ENCODE data around the gene TROAP. TPM values are rescaled to one million over a fixed set of nuclear protein-coding genes. Genes with fewer than 3 reads are reported as not detected.

The TROAP gene
- total and polyA plus RNA-seq, 9 of the 15 experiments (the other 6 are each of a cell fraction or from before 2014, with no cell fraction given): 46.4 to 171 (median 59.8) TPM

GRCh38 chr12:49273726-49274395, 49.2 kb upstream of the TROAP start (continued):
- TF ChIP-seq ERF (CRISPR knock-in tag; IDR thresholded peaks at IDR 0.05) (peak; percentile 19; the same call in 1 of the 2 replicates), EWSR1 (IDR thresholded peaks at IDR 0.05; ENCODE audit: borderline replicate concordance, low read depth, partially characterized antibody) (peak; percentile 29), STAG1 (CRISPR knock-in tag; IDR thresholded peaks at IDR 0.05; ENCODE audit: borderline replicate concordance) (no peak), THRAP3 (IDR thresholded peaks at IDR 0.05; ENCODE audit: borderline replicate concordance) (peak; percentile 17; the same call in 1 of the 2 replicates), MYC (IDR thresholded peaks at IDR 0.05; ENCODE audit: low read depth, low read length) (no peak), MYC (CRISPR knock-in tag; IDR thresholded peaks at IDR 0.05; ENCODE audit: borderline replicate concordance, low read depth) (no peak), SMAD4 (CRISPR knock-in tag; conservative IDR thresholded peaks at IDR 0.05) (no peak), CHD2 (IDR thresholded peaks at IDR 0.05; ENCODE audit: low read depth, low read length) (peak; percentile 47; the same call in 1 of the 2 replicates), ETS2 (tag; IDR thresholded peaks at IDR 0.05; ENCODE audit: borderline replicate concordance, poor library complexity, severe bottlenecking) (no peak), POLR2A (conservative IDR thresholded peaks at IDR 0.05) (peak; percentile 79), TRIM24 (IDR thresholded peaks at IDR 0.05) (0 out of 4 replicates have a peak, but pooled peaks of 1 of the 2 experiments have one; percentile 5), SAFB2 (IDR thresholded peaks at IDR 0.05; ENCODE audit: borderline replicate concordance, low read depth, low read length, severe bottlenecking) (no peak), AFF1 (IDR thresholded peaks at IDR 0.05; ENCODE audit: low read depth in 1 of 2, partially characterized antibody in 2 of 2) (no peak), VEZF1 (CRISPR knock-in tag; IDR thresholded peaks at IDR 0.05) (no peak), CTCF (IDR thresholded peaks at IDR 0.05 in 2 of 3, conservative IDR thresholded peaks at IDR 0.05 in 1 of 3; ENCODE audit: insufficient read depth in 2 of 3, low read depth in 1 of 3, low read length in 3 of 3) (no peak), ZNF253 (CRISPR knock-in tag; conservative IDR thresholded peaks at IDR 0.05) (peak; percentile 50; the same call in 1 of the 2 replicates), ELF1 (tag; IDR thresholded peaks at IDR 0.05) (no peak), CTBP1 (IDR thresholded peaks at IDR 0.05; ENCODE audit: borderline replicate concordance) (no peak), CREB1 (IDR thresholded peaks at IDR 0.05) (0 out of 2 replicates have a peak, but pooled peaks have one; percentile 1), CREB1 (CRISPR knock-in tag; IDR thresholded peaks at IDR 0.05) (peak; percentile 34; the same call in 1 of the 2 replicates), POLR2G (IDR thresholded peaks at IDR 0.05; ENCODE audit: low read depth, low read length) (peak; percentile 67), POLR2B (IDR thresholded peaks at IDR 0.05; ENCODE audit: low read depth, partially characterized antibody) (peak; percentile 59)

All from K562 (cell line).